ENCODE results near the gene RALGDS. TPM values are rescaled to one million over a fixed set of nuclear protein-coding genes. Genes with fewer than 3 reads are reported as not detected.

RALGDS gene
- total RNA-seq, 1 experiment from 2014 or later = 22.9 TPM

DNA sequence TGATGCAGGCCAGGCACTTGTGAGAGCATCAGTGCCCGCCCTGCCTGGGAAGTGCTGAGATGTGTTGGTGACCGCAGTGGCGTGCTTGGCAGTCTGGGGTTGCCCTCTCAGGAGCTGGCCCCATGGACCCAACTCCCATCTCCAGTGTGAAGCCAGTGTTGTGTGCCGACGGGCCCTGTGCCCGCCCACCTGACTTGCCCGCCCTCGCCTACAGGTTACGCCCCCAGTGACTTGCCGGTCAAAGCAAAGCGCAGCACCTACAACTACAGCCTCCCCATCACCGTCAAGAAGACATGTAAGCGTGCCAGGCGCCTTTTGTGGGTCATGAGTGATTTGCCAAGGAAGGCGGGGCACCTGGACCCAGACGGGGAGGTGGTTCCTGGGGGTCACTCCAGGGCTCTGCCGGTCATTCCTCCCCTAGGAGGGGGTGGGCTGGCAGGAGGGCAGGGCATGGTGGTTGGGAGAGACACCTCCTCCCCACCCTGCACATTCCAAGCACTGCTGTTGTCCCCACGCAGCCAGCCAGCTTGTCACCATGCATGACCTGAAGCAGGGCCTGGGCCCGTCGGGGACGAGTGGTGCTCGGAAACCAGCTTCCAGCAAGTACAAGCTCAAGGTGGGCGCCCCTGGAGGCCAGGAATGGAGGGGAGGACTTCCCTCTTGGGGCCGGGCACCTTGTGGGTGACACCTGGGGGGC lies 66.7 kb downstream of the RALGDS start:
- Mint-ChIP-seq H3K27ac (no peak overlapping the region), H3K9me3 (no peaks in the 10 kb centered on the region), H3K36me3 (peaks cover 52% of the 10 kb centered on the region), H3K4me1 (peaks cover 10% of the 10 kb centered on the region), H3K4me3 (no peak overlapping the region), H3K27me3 (ENCODE audit: low read depth) (no peaks in the 10 kb centered on the region)
- CTCF ChIA-PET = interaction anchor here (0.7 to 1.1 kb wide), 3 partner anchors 14 to 95 kb away, joined by 3 to 5 read pairs (median 4); no protein-coding TSS in a partner anchor
- no peak for ATAC-seq
- TF ChIP-seq GTF2I (CRISPR knock-in tag; conservative IDR thresholded peaks at IDR 0.05) (no peak), SP1 (CRISPR knock-in tag; conservative IDR thresholded peaks at IDR 0.05) (no peak)
- POLR2A ChIA-PET = no interaction called here
- no peak for DNase-seq (ENCODE audit: low spot score)

DNA sequence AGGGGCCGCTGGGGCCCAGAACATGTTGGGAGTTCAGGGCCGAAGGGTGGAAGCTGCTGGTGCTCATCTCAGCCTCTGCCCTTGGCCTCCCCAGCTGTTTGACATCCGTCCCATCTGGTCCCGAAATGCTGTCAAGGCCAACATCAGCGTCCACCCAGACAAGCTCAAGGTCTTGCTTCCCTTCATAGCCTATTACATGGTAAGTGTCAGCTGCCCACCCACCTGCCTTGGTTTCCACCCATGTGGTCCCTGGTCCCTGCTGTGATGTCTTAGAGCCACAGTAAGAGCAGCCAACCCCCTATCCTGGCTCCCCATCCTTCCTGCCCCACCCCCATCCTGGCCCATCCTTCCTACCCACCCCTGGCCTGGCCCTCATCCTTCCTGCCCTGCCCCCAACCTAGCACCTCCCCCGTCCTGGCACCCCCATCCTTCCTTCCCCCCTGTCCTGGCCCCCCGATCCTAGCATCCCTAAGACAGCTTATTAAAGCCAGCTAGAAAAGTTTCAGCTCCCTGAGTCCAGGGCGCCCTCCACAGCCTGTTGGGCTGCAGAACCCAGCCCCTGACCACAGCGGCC lies 69.0 kb downstream of the RALGDS start:
- no peak overlapping the region for H3K4me3 Mint-ChIP-seq
- H3K4me1 Mint-ChIP-seq = no peaks in the 10 kb centered on the region
- H3K27ac Mint-ChIP-seq = no peak overlapping the region
- no peak for ATAC-seq
- no peaks in the 10 kb centered on the region for H3K27me3 Mint-ChIP-seq (ENCODE audit: low read depth)
- peaks cover 56% of the 10 kb centered on the region for H3K36me3 Mint-ChIP-seq
- POLR2A ChIA-PET = no interaction called here
- DNase-seq (ENCODE audit: low spot score) = no peak
- TF ChIP-seq, protein P1, sequence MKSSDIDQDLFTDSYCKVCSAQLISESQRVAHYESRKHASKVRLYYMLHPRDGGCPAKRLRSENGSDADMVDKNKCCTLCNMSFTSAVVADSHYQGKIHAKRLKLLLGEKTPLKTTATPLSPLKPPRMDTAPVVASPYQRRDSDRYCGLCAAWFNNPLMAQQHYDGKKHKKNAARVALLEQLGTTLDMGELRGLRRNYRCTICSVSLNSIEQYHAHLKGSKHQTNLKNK (CRISPR knock-in tag; IDR thresholded peaks at IDR 0.05) = no peak
- TF ChIP-seq NFE2L1 (CRISPR knock-in tag; IDR thresholded peaks at IDR 0.05) (no peak), JUN (CRISPR knock-in tag; IDR thresholded peaks at IDR 0.05) (no peak), TP53 (CRISPR knock-in tag; IDR thresholded peaks at IDR 0.05) (no peak), ZNF317 (CRISPR knock-in tag; IDR thresholded peaks at IDR 0.05; ENCODE audit: borderline replicate concordance, low read depth) (no peak), GABPB1 (CRISPR knock-in tag; IDR thresholded peaks at IDR 0.05) (no peak)
- TF ChIP-seq, protein P2, sequence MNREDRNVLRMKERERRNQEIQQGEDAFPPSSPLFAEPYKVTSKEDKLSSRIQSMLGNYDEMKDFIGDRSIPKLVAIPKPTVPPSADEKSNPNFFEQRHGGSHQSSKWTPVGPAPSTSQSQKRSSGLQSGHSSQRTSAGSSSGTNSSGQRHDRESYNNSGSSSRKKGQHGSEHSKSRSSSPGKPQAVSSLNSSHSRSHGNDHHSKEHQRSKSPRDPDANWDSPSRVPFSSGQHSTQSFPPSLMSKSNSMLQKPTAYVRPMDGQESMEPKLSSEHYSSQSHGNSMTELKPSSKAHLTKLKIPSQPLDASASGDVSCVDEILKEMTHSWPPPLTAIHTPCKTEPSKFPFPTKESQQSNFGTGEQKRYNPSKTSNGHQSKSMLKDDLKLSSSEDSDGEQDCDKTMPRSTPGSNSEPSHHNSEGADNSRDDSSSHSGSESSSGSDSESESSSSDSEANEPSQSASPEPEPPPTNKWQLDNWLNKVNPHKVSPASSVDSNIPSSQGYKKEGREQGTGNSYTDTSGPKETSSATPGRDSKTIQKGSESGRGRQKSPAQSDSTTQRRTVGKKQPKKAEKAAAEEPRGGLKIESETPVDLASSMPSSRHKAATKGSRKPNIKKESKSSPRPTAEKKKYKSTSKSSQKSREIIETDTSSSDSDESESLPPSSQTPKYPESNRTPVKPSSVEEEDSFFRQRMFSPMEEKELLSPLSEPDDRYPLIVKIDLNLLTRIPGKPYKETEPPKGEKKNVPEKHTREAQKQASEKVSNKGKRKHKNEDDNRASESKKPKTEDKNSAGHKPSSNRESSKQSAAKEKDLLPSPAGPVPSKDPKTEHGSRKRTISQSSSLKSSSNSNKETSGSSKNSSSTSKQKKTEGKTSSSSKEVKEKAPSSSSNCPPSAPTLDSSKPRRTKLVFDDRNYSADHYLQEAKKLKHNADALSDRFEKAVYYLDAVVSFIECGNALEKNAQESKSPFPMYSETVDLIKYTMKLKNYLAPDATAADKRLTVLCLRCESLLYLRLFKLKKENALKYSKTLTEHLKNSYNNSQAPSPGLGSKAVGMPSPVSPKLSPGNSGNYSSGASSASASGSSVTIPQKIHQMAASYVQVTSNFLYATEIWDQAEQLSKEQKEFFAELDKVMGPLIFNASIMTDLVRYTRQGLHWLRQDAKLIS (CRISPR knock-in tag; IDR thresholded peaks at IDR 0.05; ENCODE audit: borderline replicate concordance) = no peak
- TF ChIP-seq, protein P3, sequence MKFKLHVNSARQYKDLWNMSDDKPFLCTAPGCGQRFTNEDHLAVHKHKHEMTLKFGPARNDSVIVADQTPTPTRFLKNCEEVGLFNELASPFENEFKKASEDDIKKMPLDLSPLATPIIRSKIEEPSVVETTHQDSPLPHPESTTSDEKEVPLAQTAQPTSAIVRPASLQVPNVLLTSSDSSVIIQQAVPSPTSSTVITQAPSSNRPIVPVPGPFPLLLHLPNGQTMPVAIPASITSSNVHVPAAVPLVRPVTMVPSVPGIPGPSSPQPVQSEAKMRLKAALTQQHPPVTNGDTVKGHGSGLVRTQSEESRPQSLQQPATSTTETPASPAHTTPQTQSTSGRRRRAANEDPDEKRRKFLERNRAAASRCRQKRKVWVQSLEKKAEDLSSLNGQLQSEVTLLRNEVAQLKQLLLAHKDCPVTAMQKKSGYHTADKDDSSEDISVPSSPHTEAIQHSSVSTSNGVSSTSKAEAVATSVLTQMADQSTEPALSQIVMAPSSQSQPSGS (CRISPR knock-in tag; IDR thresholded peaks at IDR 0.05; ENCODE audit: borderline replicate concordance, low read depth) = no peak
- no peaks in the 10 kb centered on the region for H3K9me3 Mint-ChIP-seq
- CTCF ChIA-PET = interaction anchor here (0.6 kb wide), 1 partner anchor 957 kb away, joined by 5 read pairs; no protein-coding TSS in a partner anchor

DNA sequence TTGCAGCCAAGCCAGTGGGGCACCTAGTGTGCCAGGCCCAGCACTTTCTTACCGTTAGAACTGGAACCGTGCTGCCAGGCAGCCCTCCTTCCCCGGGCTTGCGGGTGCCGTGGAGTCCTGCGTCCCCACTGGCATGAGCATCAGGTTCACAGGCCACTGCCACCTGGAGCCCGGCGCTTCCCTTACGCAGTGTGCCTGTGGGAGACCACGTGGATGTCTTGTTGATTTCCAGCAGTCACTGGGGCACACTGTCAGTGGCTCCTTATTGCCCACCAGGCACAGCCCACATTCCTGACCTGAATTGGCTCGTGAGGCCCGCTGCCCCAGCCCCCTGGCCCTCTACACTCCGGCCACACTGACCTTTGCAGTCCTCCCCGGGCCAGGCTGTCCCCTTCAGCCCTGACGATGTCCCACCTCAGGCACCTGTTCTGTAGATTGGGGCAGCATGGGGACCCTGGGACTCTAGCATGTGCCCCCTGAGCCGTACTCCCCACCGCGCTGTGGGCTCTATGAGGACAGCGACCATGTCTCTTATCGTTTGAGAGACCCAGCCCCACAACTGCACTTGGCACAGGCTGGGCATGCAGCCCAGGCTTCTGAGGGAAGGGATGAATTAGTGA lies 69.6 kb downstream of the RALGDS start:
- H3K27ac Mint-ChIP-seq = no peak overlapping the region
- POLR2A ChIA-PET = no interaction called here
- H3K36me3 Mint-ChIP-seq = peaks cover 60% of the 10 kb centered on the region
- CTCF ChIA-PET = interaction anchor here (0.6 kb wide), 1 partner anchor 92 kb away, joined by 3 read pairs; no protein-coding TSS in a partner anchor
- no peak for ATAC-seq
- no peak overlapping the region for H3K4me3 Mint-ChIP-seq
- H3K27me3 Mint-ChIP-seq (ENCODE audit: low read depth) = no peaks in the 10 kb centered on the region
- TF ChIP-seq NFATC4 (CRISPR knock-in tag; IDR thresholded peaks at IDR 0.05) (no peak), JUN (CRISPR knock-in tag; IDR thresholded peaks at IDR 0.05) (no peak), TCF7 (CRISPR knock-in tag; IDR thresholded peaks at IDR 0.05; ENCODE audit: low read depth) (no peak), EMX1 (CRISPR knock-in tag; IDR thresholded peaks at IDR 0.05) (no peak), ZNF263 (CRISPR knock-in tag; IDR thresholded peaks at IDR 0.05; ENCODE audit: low read depth) (no peak), KAT7 (CRISPR knock-in tag; IDR thresholded peaks at IDR 0.05; ENCODE audit: borderline replicate concordance) (no peak), SMAD3 (CRISPR knock-in tag; IDR thresholded peaks at IDR 0.05; ENCODE audit: borderline replicate concordance) (no peak), GRHL2 (CRISPR knock-in tag; IDR thresholded peaks at IDR 0.05; ENCODE audit: insufficient replicate concordance, severe bottlenecking) (no peak), ATF1 (CRISPR knock-in tag; IDR thresholded peaks at IDR 0.05) (no peak), RORB (CRISPR knock-in tag; IDR thresholded peaks at IDR 0.05) (no peak), ZNF423 (CRISPR knock-in tag; IDR thresholded peaks at IDR 0.05) (no peak)
- TF ChIP-seq, protein P4, sequence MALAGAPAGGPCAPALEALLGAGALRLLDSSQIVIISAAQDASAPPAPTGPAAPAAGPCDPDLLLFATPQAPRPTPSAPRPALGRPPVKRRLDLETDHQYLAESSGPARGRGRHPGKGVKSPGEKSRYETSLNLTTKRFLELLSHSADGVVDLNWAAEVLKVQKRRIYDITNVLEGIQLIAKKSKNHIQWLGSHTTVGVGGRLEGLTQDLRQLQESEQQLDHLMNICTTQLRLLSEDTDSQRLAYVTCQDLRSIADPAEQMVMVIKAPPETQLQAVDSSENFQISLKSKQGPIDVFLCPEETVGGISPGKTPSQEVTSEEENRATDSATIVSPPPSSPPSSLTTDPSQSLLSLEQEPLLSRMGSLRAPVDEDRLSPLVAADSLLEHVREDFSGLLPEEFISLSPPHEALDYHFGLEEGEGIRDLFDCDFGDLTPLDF (CRISPR knock-in tag; IDR thresholded peaks at IDR 0.05) = no peak
- H3K4me1 Mint-ChIP-seq = no peaks in the 10 kb centered on the region
- no peak for DNase-seq (ENCODE audit: low spot score)
- H3K9me3 Mint-ChIP-seq = no peaks in the 10 kb centered on the region

Data from WTC11 (cell line).